IMR-90 (cell line): ENCODE results near the gene HSPG2. TPM values are rescaled to one million over a fixed set of nuclear protein-coding genes. Genes with fewer than 3 reads are reported as not detected.
A peak's percentile ranks its signal among the peaks of the same experiment; 100 is the strongest.

ENCODE experiments used
- ATAC-seq: fragments of 200-7000 bp; cut with Tn5 transposase; 2 replicates; pipeline ENCODE4 v1.9.1; 2020; ENCODE audit warnings: low read depth, mild to moderate bottlenecking, moderate library complexity
- BruUV-seq: library from RNA; stranded (reverse); fragments of 400-500 nt; replicated peaks from 2 replicates; lab custom pipeline; 2021; lab: Mats Ljungman, UMichigan
- CTCF ChIA-PET: fragments of 300-600 bp; formaldehyde crosslinking; extraction: SDS; loops from one replicate; lab custom pipeline; 2021; ENCODE audit warnings: antibody characterized with exemption; lab: Yijun Ruan, JAX
- POLR2A ChIA-PET: fragments of 300-600 bp; sonication (Branson Sonifier 250); formaldehyde crosslinking; loops from one replicate; lab custom pipeline; 2022; ENCODE audit warnings: antibody characterized with exemption; ENCODE audit not compliant: unreplicated experiment; lab: Charles Lee
- DNase-seq: peaks from one replicate; pipeline ENCODE4 v3.0.0; 2013
- H2AFZ ChIP-seq: replicated peaks from 2 replicates; pipeline ENCODE3; 2013; ENCODE audit warnings: low read length, mild to moderate bottlenecking; ENCODE audit not compliant: poor library complexity
- H2AK5ac ChIP-seq: 2 replicates; pipeline ENCODE4 v1.6.1; 2013; ENCODE audit warnings: low read depth, low read length, inconsistent platforms
- H2AK9ac ChIP-seq: replicated peaks from 2 replicates; pipeline ENCODE3; 2013; ENCODE audit warnings: mild to moderate bottlenecking, low read depth, low read length, moderate library complexity; ENCODE audit not compliant: poor library complexity
- H2BK120ac ChIP-seq: 2 replicates; pipeline ENCODE4 v1.6.1; 2013; ENCODE audit warnings: low read depth, low read length, inconsistent platforms
- H2BK15ac ChIP-seq: 3 replicates; pipeline ENCODE4 v1.6.1; 2013; ENCODE audit warnings: low read depth, low read length, inconsistent platforms
- H2BK20ac ChIP-seq: 2 replicates; pipeline ENCODE4 v1.6.1; 2013; ENCODE audit warnings: low read depth, mild to moderate bottlenecking, inconsistent platforms, low read length, moderate library complexity
- H2BK5ac ChIP-seq: 2 replicates; pipeline ENCODE4 v1.6.1; 2013; ENCODE audit warnings: mild to moderate bottlenecking, low read depth, low read length, inconsistent platforms; ENCODE audit not compliant: poor library complexity, severe bottlenecking
- H3K14ac ChIP-seq: replicated peaks from 2 replicates; pipeline ENCODE4 v1.6.1; 2013; ENCODE audit warnings: low read depth, low read length, inconsistent platforms
- H3K18ac ChIP-seq: 2 replicates; pipeline ENCODE4 v1.6.1; 2013; ENCODE audit warnings: low read depth, low read length, control low read depth
- H3K23ac ChIP-seq: 2 replicates; pipeline ENCODE4 v1.6.1; 2013; ENCODE audit warnings: low read depth, low read length, inconsistent platforms
- H3K27ac ChIP-seq: 2 replicates; pipeline ENCODE4 v1.5.1; 2013; ENCODE audit warnings: mild to moderate bottlenecking, control low read depth, low read length; ENCODE audit not compliant: insufficient read depth
- H3K27me3 ChIP-seq: 2 replicates; pipeline ENCODE4 v1.6.1; 2013; ENCODE audit warnings: low read length; ENCODE audit not compliant: control insufficient read depth, insufficient read depth
- H3K36me3 ChIP-seq: 2 replicates; pipeline ENCODE4 v1.6.1; 2013; ENCODE audit warnings: low read length, mixed read lengths; ENCODE audit not compliant: control insufficient read depth, insufficient read depth
- H3K4ac ChIP-seq: 2 replicates; pipeline ENCODE4 v1.6.1; 2013; ENCODE audit warnings: low read depth, low read length, inconsistent platforms
- H3K4me1 ChIP-seq: 2 replicates; pipeline ENCODE4 v1.6.1; 2013; ENCODE audit warnings: low read length, mixed read lengths; ENCODE audit not compliant: control insufficient read depth, insufficient read depth
- H3K4me2 ChIP-seq: 2 replicates; pipeline ENCODE4 v1.6.1; 2013; ENCODE audit warnings: low read depth, mild to moderate bottlenecking, control low read depth, low read length, moderate library complexity
- H3K4me3 ChIP-seq: 2 replicates; pipeline ENCODE4 v1.5.1; 2013; ENCODE audit warnings: low read depth, mild to moderate bottlenecking, control low read depth, low read length, moderate library complexity; ENCODE audit not compliant: insufficient read depth
- H3K56ac ChIP-seq: 2 replicates; pipeline ENCODE4 v1.6.1; 2013; ENCODE audit warnings: low read length, inconsistent platforms; ENCODE audit not compliant: insufficient read depth; ENCODE audit errors: extremely low read depth
- H3K79me1 ChIP-seq, 2 experiments: 2 replicates each; pipeline ENCODE4 v1.6.1; 2013; ENCODE audit warnings: low read length in 2 of 2, inconsistent platforms in 1 of 2, low read depth in 1 of 2
- H3K9ac ChIP-seq: 2 replicates; pipeline ENCODE4 v1.6.1; 2013; ENCODE audit warnings: low read depth, low read length, control low read depth
- H3K9me1 ChIP-seq: 2 replicates; pipeline ENCODE4 v1.6.1; 2013; ENCODE audit warnings: low read length, inconsistent platforms; ENCODE audit not compliant: insufficient read depth
- H3K9me3 ChIP-seq: 2 replicates; pipeline ENCODE4 v1.6.1; 2013; ENCODE audit warnings: low read length; ENCODE audit not compliant: control insufficient read depth, insufficient read depth
- H4K20me1 ChIP-seq: 2 replicates; pipeline ENCODE4 v1.6.1; 2013; ENCODE audit warnings: low read length, inconsistent platforms; ENCODE audit not compliant: insufficient read depth
- H4K5ac ChIP-seq: 2 replicates; pipeline ENCODE4 v1.6.1; 2013; ENCODE audit warnings: mild to moderate bottlenecking, low read depth, low read length, control low read depth
- H4K8ac ChIP-seq, 2 experiments: 2 replicates each; pipeline ENCODE4 v1.6.1; 2013; ENCODE audit warnings: low read depth in 2 of 2, low read length in 2 of 2, control low read depth in 1 of 2, inconsistent platforms in 1 of 2
- H4K91ac ChIP-seq: 2 replicates; pipeline ENCODE4 v1.6.1; 2013; ENCODE audit warnings: low read depth, low read length, inconsistent platforms; ENCODE audit not compliant: insufficient read depth
- CEBPB ChIP-seq: IDR thresholded peaks from 2 replicates; pipeline ENCODE4 v1.6.1; 2012; ENCODE audit warnings: low read depth, low read length, improper control_type of control experiment
- CTCF ChIP-seq: conservative IDR thresholded peaks from 2 replicates; pipeline ENCODE4 v1.5.1; 2012; ENCODE audit warnings: mild to moderate bottlenecking, low read depth, low read length, improper control_type of control experiment
- FOS ChIP-seq: fragments of 150-350 bp; IDR thresholded peaks from 2 replicates; pipeline ENCODE4 v1.6.1; 2016; ENCODE audit warnings: low read depth, low read length
- WGBS, 2 experiments: methylation state at CpG; one replicate each; pipeline versions ENCODE4 v1.1.5 to v1.1.7; 2013; ENCODE audit warnings: missing lambda C conversion rate in 2 of 2; ENCODE audit not compliant: insufficient read length in 1 of 2; ENCODE audit errors: extremely low coverage in 2 of 2; 5-methylcytosine and 5-hydroxymethylcytosine counted together
- dilution Hi-C: fragments of 300-500 bp; cut with HindIII; formaldehyde crosslinking; loops from one replicate; pipeline ENCODE4 v1.14.3; 2018; ENCODE audit warnings: low sequenced_read_pairs; ENCODE audit not compliant: unreplicated experiment
- in situ Hi-C: fragments of 300-500 bp; cut with MboI; formaldehyde crosslinking; loops from 3 replicates; pipeline ENCODE4 v1.14.3; 2019; ENCODE audit warnings: low sequenced_read_pairs, inconsistent platforms, mixed read lengths
- intact Hi-C: fragments of 100-400 bp; cut with micrococcal nuclease; formaldehyde crosslinking; loops from 2 replicates; pipeline ENCODE4 v1.10.0; 2022
- polyA plus RNA-seq, 3 experiments: library from polyadenylated mRNA; depleted of rRNA; stranded (reverse); fragments of >200 nt; gene quantifications; 2 replicates each; pipeline ENCODE4 v1.2.3, GENCODE V29; 2012; ENCODE audit warnings: low replicate concordance in 1 of 3
- total RNA-seq: library from RNA; depleted of rRNA; stranded (reverse); fragments of >200 nt; gene quantifications from 2 replicates; pipeline ENCODE4 v1.2.3, GENCODE V29; 2012

The HSPG2 gene
- total and polyA plus RNA-seq, 2 of the 4 experiments (the other 2 are of a cell fraction), result 15.8 to 94.0 TPM

- Histone ChIP-seq H3K79me1 (peaks cover 38 to 89% of the 10 kb centered on the region in 2 experiments), H3K18ac (no peak overlapping the region), H4K8ac (no peak overlapping the region), H3K9me1 (peaks cover 52% of the 10 kb centered on the region), H3K56ac (no peak overlapping the region), H2BK5ac (no peak overlapping the region), H3K14ac (peak overlapping the region; percentile 29; the same call in 1 of the 2 replicates), H2BK15ac (no peak overlapping the region), H3K27ac (no peak overlapping the region), H2AK5ac (no peak overlapping the region), H4K91ac (no peak overlapping the region), H3K9ac (no peak overlapping the region), H2AFZ (peak overlapping the region; percentile 7), H4K20me1 (peaks cover 34% of the 10 kb centered on the region), H3K23ac (peak overlapping the region; percentile 42; the same call in 1 of the 2 replicates), H3K9me3 (no peaks in the 10 kb centered on the region), H2BK120ac (no peak overlapping the region), H3K4me1 (peaks cover 53% of the 10 kb centered on the region), H3K27me3 (no peaks in the 10 kb centered on the region), H3K4me3 (no peak overlapping the region), H3K4ac (no peak overlapping the region), H3K4me2 (no peak overlapping the region), H4K5ac (no peak overlapping the region), H2AK9ac (peak overlapping the region; percentile 57), H2BK20ac (no peak overlapping the region), H3K36me3 (peaks cover 3% of the 10 kb centered on the region; the same call in 1 of the 2 replicates)
- WGBS, 2 experiments, result 79% methylated on average over 4 of the region's 15 CpGs; no CpG with 5 or more reads in 1 of the 2 experiments
- intact Hi-C loops, result no loop called here
- no TSS peak for BruUV-seq
- POLR2A ChIA-PET, result no interaction called here
- TF ChIP-seq CEBPB (no peak), FOS (no peak), CTCF (no peak)
- ATAC-seq (no peak), DNase-seq (no peak)
- CTCF ChIA-PET, result no interaction called here
- dilution Hi-C loops, result no loop called here
- in situ Hi-C loops, result no loop called here
Observed at GRCh38 chr1:21922090-21923013, 14.8 kb downstream of the HSPG2 start.
